ENCODE data around the gene WDR82. TPM values are rescaled to one million over a fixed set of nuclear protein-coding genes. Genes with fewer than 3 reads are reported as not detected.

The WDR82 gene
- total and polyA plus RNA-seq, 2 of the 4 experiments (the other 2 are of a cell fraction): 38.1 to 68.1 TPM

DNA sequence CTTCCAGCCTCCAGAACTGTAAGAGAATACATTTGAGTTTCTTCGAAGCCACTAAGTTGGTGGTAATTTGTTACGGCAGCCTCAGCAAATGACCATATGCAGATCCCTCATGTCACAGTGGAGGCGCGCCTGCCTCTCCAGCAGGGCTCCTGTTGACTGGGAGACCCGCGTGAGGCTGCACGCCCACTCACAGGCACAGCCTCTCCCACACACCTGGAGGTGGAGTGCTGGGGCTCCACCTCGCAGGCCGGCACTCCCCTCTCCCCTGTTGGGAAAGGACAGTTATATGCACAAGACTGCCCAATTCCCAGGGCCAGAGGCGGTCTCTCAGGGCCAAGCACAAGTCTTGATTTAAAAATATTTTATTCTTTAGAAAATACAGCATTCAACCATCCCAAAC is 50.2 kb downstream of the WDR82 start:
- in situ Hi-C loops (cut with MboI; ENCODE audit: low sequenced_read_pairs) (no loop called here), intact Hi-C loops (cut with micrococcal nuclease) (no loop called here), dilution Hi-C loops (cut with HindIII; ENCODE audit: low sequenced_read_pairs, unreplicated experiment) (no loop called here)
- ATAC-seq (ENCODE audit: low read depth): no peak
- Histone ChIP-seq H3K56ac (ENCODE audit: extremely low read depth, insufficient read depth, low read length) (no peak overlapping the region), H3K18ac (ENCODE audit: low read depth, low read length) (no peak overlapping the region), H3K4me3 (ENCODE audit: insufficient read depth, low read depth, low read length) (no peak overlapping the region), H3K27ac (ENCODE audit: insufficient read depth, low read length) (no peak overlapping the region), H3K4ac (ENCODE audit: low read depth, low read length) (no peak overlapping the region), H3K9me3 (ENCODE audit: control insufficient read depth, insufficient read depth, low read length) (no peaks in the 10 kb centered on the region), H3K9me1 (ENCODE audit: insufficient read depth, low read length) (no peaks in the 10 kb centered on the region), H3K79me1 (ENCODE audit: low read depth in 1 of 2, low read length in 2 of 2) (peaks cover 5 to 22% of the 10 kb centered on the region in 2 experiments; a peak in 3 of 4 replicates), H3K4me2 (ENCODE audit: low read depth, low read length) (no peak overlapping the region), H2BK120ac (ENCODE audit: low read depth, low read length) (no peak overlapping the region), H4K5ac (ENCODE audit: low read depth, low read length) (no peak overlapping the region), H2BK5ac (ENCODE audit: low read depth, low read length, poor library complexity, severe bottlenecking) (no peak overlapping the region), H4K91ac (ENCODE audit: insufficient read depth, low read depth, low read length) (no peak overlapping the region), H2AFZ (replicated peaks; ENCODE audit: low read length, poor library complexity) (no peak overlapping the region), H3K27me3 (ENCODE audit: control insufficient read depth, insufficient read depth, low read length) (no peaks in the 10 kb centered on the region), H4K20me1 (ENCODE audit: insufficient read depth, low read length) (peaks cover 26% of the 10 kb centered on the region), H2AK5ac (ENCODE audit: low read depth, low read length) (no peak overlapping the region), H2AK9ac (replicated peaks; ENCODE audit: low read depth, low read length, poor library complexity) (no peak overlapping the region), H3K9ac (ENCODE audit: low read depth, low read length) (no peak overlapping the region), H3K23ac (ENCODE audit: low read depth, low read length) (no peak overlapping the region), H2BK20ac (ENCODE audit: low read depth, low read length) (no peak overlapping the region), H3K36me3 (ENCODE audit: control insufficient read depth, insufficient read depth, low read length) (peaks cover 47% of the 10 kb centered on the region), H2BK15ac (ENCODE audit: low read depth, low read length) (no peak overlapping the region), H3K4me1 (ENCODE audit: control insufficient read depth, insufficient read depth, low read length) (no peaks in the 10 kb centered on the region), H4K8ac (ENCODE audit: low read depth in 2 of 2, low read length in 2 of 2) (no peak overlapping the region), H3K14ac (replicated peaks; ENCODE audit: low read depth, low read length) (no peak overlapping the region)
- TF ChIP-seq BHLHE40 (IDR thresholded peaks at IDR 0.05; ENCODE audit: low read depth, low read length): no peak
- no peak for TF ChIP-seq POLR2A (IDR thresholded peaks at IDR 0.05; ENCODE audit: low read depth, low read length)
- TF ChIP-seq RFX5 (IDR thresholded peaks at IDR 0.05; ENCODE audit: low read depth, low read length): no peak
- TF ChIP-seq NFE2L2 (IDR thresholded peaks at IDR 0.05; ENCODE audit: low read depth, low read length): no peak
- no peak for TF ChIP-seq MXI1 (IDR thresholded peaks at IDR 0.05; ENCODE audit: borderline replicate concordance, low read depth, low read length)
- TF ChIP-seq CHD1 (IDR thresholded peaks at IDR 0.05; ENCODE audit: low read depth, low read length): no peak
- TF ChIP-seq FOS (IDR thresholded peaks at IDR 0.05; ENCODE audit: low read depth, low read length): no peak
- TF ChIP-seq RAD21 (IDR thresholded peaks at IDR 0.05; ENCODE audit: low read length): no peak
- TF ChIP-seq SMC3 (IDR thresholded peaks at IDR 0.05; ENCODE audit: low read depth, low read length): no peak
- TF ChIP-seq MAFK (IDR thresholded peaks at IDR 0.05; ENCODE audit: low read depth, low read length): no peak
- TF ChIP-seq RCOR1 (IDR thresholded peaks at IDR 0.05; ENCODE audit: insufficient replicate concordance, low read length): no peak
- no peak for TF ChIP-seq MAZ (IDR thresholded peaks at IDR 0.05; ENCODE audit: borderline replicate concordance, low read depth, low read length)
- TF ChIP-seq, protein P1, sequence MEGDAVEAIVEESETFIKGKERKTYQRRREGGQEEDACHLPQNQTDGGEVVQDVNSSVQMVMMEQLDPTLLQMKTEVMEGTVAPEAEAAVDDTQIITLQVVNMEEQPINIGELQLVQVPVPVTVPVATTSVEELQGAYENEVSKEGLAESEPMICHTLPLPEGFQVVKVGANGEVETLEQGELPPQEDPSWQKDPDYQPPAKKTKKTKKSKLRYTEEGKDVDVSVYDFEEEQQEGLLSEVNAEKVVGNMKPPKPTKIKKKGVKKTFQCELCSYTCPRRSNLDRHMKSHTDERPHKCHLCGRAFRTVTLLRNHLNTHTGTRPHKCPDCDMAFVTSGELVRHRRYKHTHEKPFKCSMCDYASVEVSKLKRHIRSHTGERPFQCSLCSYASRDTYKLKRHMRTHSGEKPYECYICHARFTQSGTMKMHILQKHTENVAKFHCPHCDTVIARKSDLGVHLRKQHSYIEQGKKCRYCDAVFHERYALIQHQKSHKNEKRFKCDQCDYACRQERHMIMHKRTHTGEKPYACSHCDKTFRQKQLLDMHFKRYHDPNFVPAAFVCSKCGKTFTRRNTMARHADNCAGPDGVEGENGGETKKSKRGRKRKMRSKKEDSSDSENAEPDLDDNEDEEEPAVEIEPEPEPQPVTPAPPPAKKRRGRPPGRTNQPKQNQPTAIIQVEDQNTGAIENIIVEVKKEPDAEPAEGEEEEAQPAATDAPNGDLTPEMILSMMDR (conservative IDR thresholded peaks at IDR 0.05; ENCODE audit: low read depth, low read length): no peak
- TF ChIP-seq, protein P2, sequence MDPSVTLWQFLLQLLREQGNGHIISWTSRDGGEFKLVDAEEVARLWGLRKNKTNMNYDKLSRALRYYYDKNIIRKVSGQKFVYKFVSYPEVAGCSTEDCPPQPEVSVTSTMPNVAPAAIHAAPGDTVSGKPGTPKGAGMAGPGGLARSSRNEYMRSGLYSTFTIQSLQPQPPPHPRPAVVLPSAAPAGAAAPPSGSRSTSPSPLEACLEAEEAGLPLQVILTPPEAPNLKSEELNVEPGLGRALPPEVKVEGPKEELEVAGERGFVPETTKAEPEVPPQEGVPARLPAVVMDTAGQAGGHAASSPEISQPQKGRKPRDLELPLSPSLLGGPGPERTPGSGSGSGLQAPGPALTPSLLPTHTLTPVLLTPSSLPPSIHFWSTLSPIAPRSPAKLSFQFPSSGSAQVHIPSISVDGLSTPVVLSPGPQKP (IDR thresholded peaks at IDR 0.05; ENCODE audit: borderline replicate concordance, low read depth, low read length): no peak
- no peak for TF ChIP-seq CEBPB (IDR thresholded peaks at IDR 0.05; ENCODE audit: low read depth, low read length)
- TF ChIP-seq, protein P3, sequence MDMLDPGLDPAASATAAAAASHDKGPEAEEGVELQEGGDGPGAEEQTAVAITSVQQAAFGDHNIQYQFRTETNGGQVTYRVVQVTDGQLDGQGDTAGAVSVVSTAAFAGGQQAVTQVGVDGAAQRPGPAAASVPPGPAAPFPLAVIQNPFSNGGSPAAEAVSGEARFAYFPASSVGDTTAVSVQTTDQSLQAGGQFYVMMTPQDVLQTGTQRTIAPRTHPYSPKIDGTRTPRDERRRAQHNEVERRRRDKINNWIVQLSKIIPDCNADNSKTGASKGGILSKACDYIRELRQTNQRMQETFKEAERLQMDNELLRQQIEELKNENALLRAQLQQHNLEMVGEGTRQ (IDR thresholded peaks at IDR 0.05; ENCODE audit: low read depth, low read length): no peak
- WGBS, 2 experiments (ENCODE audit: extremely low coverage in 2 of 2, insufficient read length in 1 of 2): no CpG with 5 or more reads among the region's 10 CpGs
- BruUV-seq (replicated peaks): no TSS peak
- DNase-seq: no peak
- POLR2A ChIA-PET (ENCODE audit: unreplicated experiment): no interaction called here
- CTCF ChIA-PET: no interaction called here

Measured in IMR-90 (cell line).